ENCODE data around the gene CDH13.

The CDH13 gene

GRCh38 chr16:83019963-83020362 lies 393.2 kb downstream of the CDH13 start:
- CTCF ChIA-PET = interaction anchor here (0.7 kb wide), 1 partner anchor 42 kb away, joined by 5 read pairs; no protein-coding TSS in a partner anchor
- no peak overlapping the region for H3K27ac ChIP-seq (ENCODE audit: extremely low read depth, low read depth, low read length)
- no peak overlapping the region for H3K4me3 ChIP-seq (ENCODE audit: low read depth, low read length)
- H3K36me3 ChIP-seq (ENCODE audit: control insufficient read depth in 2 of 2, insufficient read depth in 1 of 2, low read length in 2 of 2) = no peaks in the 10 kb centered on the region
- H3K4me1 ChIP-seq (ENCODE audit: control insufficient read depth, insufficient read depth, low read length) = no peaks in the 10 kb centered on the region; the same call in 1 of the 2 replicates
- H3K9me3 ChIP-seq (ENCODE audit: control insufficient read depth, insufficient read depth, low read depth, low read length) = no peaks in the 10 kb centered on the region
- POLR2A ChIA-PET = no interaction called here
- TF ChIP-seq BCL6B (tag by site-specific recombination; IDR thresholded peaks at IDR 0.05) = no peak
- TF ChIP-seq, protein P1, sequence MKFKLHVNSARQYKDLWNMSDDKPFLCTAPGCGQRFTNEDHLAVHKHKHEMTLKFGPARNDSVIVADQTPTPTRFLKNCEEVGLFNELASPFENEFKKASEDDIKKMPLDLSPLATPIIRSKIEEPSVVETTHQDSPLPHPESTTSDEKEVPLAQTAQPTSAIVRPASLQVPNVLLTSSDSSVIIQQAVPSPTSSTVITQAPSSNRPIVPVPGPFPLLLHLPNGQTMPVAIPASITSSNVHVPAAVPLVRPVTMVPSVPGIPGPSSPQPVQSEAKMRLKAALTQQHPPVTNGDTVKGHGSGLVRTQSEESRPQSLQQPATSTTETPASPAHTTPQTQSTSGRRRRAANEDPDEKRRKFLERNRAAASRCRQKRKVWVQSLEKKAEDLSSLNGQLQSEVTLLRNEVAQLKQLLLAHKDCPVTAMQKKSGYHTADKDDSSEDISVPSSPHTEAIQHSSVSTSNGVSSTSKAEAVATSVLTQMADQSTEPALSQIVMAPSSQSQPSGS (tag by site-specific recombination; IDR thresholded peaks at IDR 0.05; ENCODE audit: low read depth) = peak; percentile 71

DNA sequence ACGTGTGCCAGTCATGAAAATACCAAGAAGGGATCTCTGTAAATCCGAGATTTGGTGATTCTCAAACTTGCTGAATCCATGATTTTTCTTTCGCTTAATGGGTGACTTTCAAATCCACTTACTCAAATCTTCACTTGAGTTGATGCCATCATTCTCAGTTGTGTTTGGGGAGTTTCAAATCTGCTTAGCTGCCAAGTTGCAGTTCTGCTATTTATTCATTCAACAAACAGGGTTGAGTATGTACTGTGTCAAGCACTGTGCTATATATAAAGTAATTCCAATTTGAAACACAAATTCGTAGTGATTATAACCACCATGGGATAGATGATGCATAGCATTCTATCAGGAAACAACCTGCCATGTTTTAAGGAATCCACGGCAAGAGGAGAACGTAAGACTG lies 394.3 kb downstream of the CDH13 start:
- CTCF ChIA-PET = no interaction called here
- POLR2A ChIA-PET = no interaction called here
- no peak for TF ChIP-seq ZNF146 (tag by site-specific recombination; IDR thresholded peaks at IDR 0.05)
- TF ChIP-seq ZNF175 (tag by site-specific recombination; IDR thresholded peaks at IDR 0.05) = no peak
- no peak for TF ChIP-seq KLF8 (tag by site-specific recombination; IDR thresholded peaks at IDR 0.05)
- no peaks in the 10 kb centered on the region for H3K9me3 ChIP-seq (ENCODE audit: control insufficient read depth, insufficient read depth, low read depth, low read length)
- H3K27ac ChIP-seq (ENCODE audit: extremely low read depth, low read depth, low read length) = no peak overlapping the region
- no peaks in the 10 kb centered on the region; the same call in 1 of the 2 replicates for H3K4me1 ChIP-seq (ENCODE audit: control insufficient read depth, insufficient read depth, low read length)
- H3K4me3 ChIP-seq (ENCODE audit: low read depth, low read length) = no peak overlapping the region
- H3K36me3 ChIP-seq (ENCODE audit: control insufficient read depth in 2 of 2, insufficient read depth in 1 of 2, low read length in 2 of 2) = no peaks in the 10 kb centered on the region

DNA sequence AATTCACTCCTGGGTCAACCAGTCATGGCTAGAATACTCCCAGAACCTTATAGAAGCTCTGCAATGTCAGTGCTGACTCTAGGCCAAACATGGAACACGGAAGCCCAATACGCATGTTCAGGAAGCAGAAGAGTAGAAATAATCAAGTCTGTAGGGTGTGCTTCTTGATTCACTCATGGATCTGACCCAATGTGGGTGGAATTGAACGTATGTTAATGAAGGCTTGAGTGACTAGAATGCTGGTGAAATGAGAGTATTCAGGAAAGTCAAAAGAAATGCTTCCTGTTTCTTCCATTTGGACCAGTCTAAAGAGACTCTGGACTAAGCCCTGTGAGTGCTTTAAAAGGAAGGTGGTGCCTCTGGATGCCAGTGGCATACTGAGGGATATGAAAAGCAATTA lies 395.0 kb downstream of the CDH13 start:
- no peak overlapping the region for H3K27ac ChIP-seq (ENCODE audit: extremely low read depth, low read depth, low read length)
- no peaks in the 10 kb centered on the region for H3K4me1 ChIP-seq (ENCODE audit: control insufficient read depth, insufficient read depth, low read length)
- CTCF ChIA-PET = no interaction called here
- H3K36me3 ChIP-seq (ENCODE audit: control insufficient read depth in 2 of 2, insufficient read depth in 1 of 2, low read length in 2 of 2) = no peaks in the 10 kb centered on the region
- no peak overlapping the region for H3K4me3 ChIP-seq (ENCODE audit: low read depth, low read length)
- H3K9me3 ChIP-seq (ENCODE audit: control insufficient read depth, insufficient read depth, low read depth, low read length) = no peaks in the 10 kb centered on the region
- POLR2A ChIA-PET = no interaction called here
- no peak for TF ChIP-seq MYNN (tag by site-specific recombination; IDR thresholded peaks at IDR 0.05; ENCODE audit: borderline replicate concordance)
- TF ChIP-seq ZNF341 (tag by site-specific recombination; IDR thresholded peaks at IDR 0.05; ENCODE audit: low read depth) = no peak
- TF ChIP-seq, protein P2, sequence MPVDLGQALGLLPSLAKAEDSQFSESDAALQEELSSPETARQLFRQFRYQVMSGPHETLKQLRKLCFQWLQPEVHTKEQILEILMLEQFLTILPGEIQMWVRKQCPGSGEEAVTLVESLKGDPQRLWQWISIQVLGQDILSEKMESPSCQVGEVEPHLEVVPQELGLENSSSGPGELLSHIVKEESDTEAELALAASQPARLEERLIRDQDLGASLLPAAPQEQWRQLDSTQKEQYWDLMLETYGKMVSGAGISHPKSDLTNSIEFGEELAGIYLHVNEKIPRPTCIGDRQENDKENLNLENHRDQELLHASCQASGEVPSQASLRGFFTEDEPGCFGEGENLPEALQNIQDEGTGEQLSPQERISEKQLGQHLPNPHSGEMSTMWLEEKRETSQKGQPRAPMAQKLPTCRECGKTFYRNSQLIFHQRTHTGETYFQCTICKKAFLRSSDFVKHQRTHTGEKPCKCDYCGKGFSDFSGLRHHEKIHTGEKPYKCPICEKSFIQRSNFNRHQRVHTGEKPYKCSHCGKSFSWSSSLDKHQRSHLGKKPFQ (tag by site-specific recombination; IDR thresholded peaks at IDR 0.05) = no peak
- TF ChIP-seq, protein P3, sequence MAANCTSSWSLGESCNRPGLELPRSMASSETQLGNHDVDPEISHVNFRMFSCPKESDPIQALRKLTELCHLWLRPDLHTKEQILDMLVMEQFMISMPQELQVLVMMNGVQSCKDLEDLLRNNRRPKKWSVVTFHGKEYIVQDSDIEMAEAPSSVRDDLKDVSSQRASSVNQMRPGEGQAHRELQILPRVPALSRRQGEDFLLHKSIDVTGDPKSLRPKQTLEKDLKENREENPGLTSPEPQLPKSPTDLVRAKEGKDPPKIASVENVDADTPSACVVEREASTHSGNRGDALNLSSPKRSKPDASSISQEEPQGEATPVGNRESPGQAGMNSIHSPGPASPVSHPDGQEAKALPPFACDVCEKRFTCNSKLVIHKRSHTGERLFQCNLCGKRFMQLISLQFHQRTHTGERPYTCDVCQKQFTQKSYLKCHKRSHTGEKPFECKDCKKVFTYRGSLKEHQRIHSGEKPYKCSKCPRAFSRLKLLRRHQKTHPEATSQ (tag by site-specific recombination; IDR thresholded peaks at IDR 0.05) = no peak
- no peak for TF ChIP-seq ZNF184 (tag by site-specific recombination; IDR thresholded peaks at IDR 0.05)
- TF ChIP-seq ZNF529 (tag by site-specific recombination; IDR thresholded peaks at IDR 0.05; ENCODE audit: insufficient replicate concordance) = no peak
- no peak for TF ChIP-seq ZNF132 (tag by site-specific recombination; IDR thresholded peaks at IDR 0.05; ENCODE audit: borderline replicate concordance)
- TF ChIP-seq ZBTB11 (tag by site-specific recombination; conservative IDR thresholded peaks at IDR 0.05; ENCODE audit: low read depth) = no peak

All from HEK293 (cell line).